NCI-H128 (cell line): Measurements from ENCODE around the gene RSPH1.

Experiments
- DNase-seq: peaks from one replicate; lab custom pipeline; 2025; ENCODE audit not compliant: unreplicated experiment; lab: John Stamatoyannopoulos, UW

The RSPH1 gene

GRCh38 chr21:42532466-42533181 is 36.6 kb upstream of the RSPH1 start:
- no peak for DNase-seq

- no peak for DNase-seq
Observed at GRCh38 chr21:42531771-42532170, 35.7 kb upstream of the RSPH1 start.

- no peak for DNase-seq
Observed at GRCh38 chr21:42530167-42530518, 34.1 kb upstream of the RSPH1 start.

- DNase-seq: no peak
Observed at GRCh38 chr21:42527489-42528158, 31.6 kb upstream of the RSPH1 start.

GRCh38 chr21:42527127-42527488 is 31.1 kb upstream of the RSPH1 start:
- no peak for DNase-seq

- DNase-seq: no peak
Observed at GRCh38 chr21:42526379-42526727, 30.3 kb upstream of the RSPH1 start.

- DNase-seq: no peak
Observed at GRCh38 chr21:42525676-42526378, 29.8 kb upstream of the RSPH1 start.

- no peak for DNase-seq
Observed at GRCh38 chr21:42525029-42525581, 29.1 kb upstream of the RSPH1 start.

GRCh38 chr21:42524341-42525028 is 28.5 kb upstream of the RSPH1 start:
- DNase-seq: peak; percentile 79

- no peak for DNase-seq
Observed at GRCh38 chr21:42523941-42524340, 27.9 kb upstream of the RSPH1 start.

GRCh38 chr21:42523211-42523610 is 27.2 kb upstream of the RSPH1 start:
- DNase-seq: no peak

- DNase-seq: no peak
Observed at GRCh38 chr21:42522771-42523170, 26.7 kb upstream of the RSPH1 start.

- no peak for DNase-seq
Observed at GRCh38 chr21:42522271-42522670, 26.2 kb upstream of the RSPH1 start.

GRCh38 chr21:42521805-42522204 is 25.8 kb upstream of the RSPH1 start:
- DNase-seq: no peak

- DNase-seq: no peak
Observed at GRCh38 chr21:42521384-42521783, 25.4 kb upstream of the RSPH1 start.

- no peak for DNase-seq
Observed at GRCh38 chr21:42520628-42521253, 24.7 kb upstream of the RSPH1 start.

- DNase-seq: no peak
Observed at GRCh38 chr21:42518626-42519025, 22.6 kb upstream of the RSPH1 start.

GRCh38 chr21:42518215-42518614 is 22.2 kb upstream of the RSPH1 start:
- no peak for DNase-seq

GRCh38 chr21:42515708-42516502 is 19.9 kb upstream of the RSPH1 start:
- no peak for DNase-seq

GRCh38 chr21:42514883-42515228 is 18.8 kb upstream of the RSPH1 start:
- DNase-seq: no peak
